H1 (cell line): Measurements from ENCODE around the gene CHST13. TPM values are rescaled to one million over a fixed set of nuclear protein-coding genes. Genes with fewer than 3 reads are reported as not detected.

ENCODE experiments used
- CTCF ChIA-PET: fragments of 300-600 bp; sonication (Branson Sonifier 250); formaldehyde crosslinking; loops from one replicate; lab custom pipeline; 2021; ENCODE audit not compliant: partially characterized antibody; lab: Charles Lee
- POLR2A ChIA-PET: fragments of 300-600 bp; sonication (Branson Sonifier 250); formaldehyde crosslinking; loops from one replicate; lab custom pipeline; 2021; ENCODE audit warnings: inconsistent platforms; ENCODE audit not compliant: partially characterized antibody; lab: Charles Lee
- DNase-seq, 2 experiments: peaks; one replicate each; pipeline versions ENCODE4 v3.0.0 to v3.0.0-alpha.2; 2010 to 2022; ENCODE audit warnings: low spot score in 2 of 2, low read depth in 1 of 2, mixed read lengths in 1 of 2
- FAIRE-seq: peaks from 2 replicates; lab custom pipeline; 2011; peaks lifted over from hg19 to GRCh38; lab: Jason Lieb, UNC
- H2AFZ ChIP-seq: 2 replicates; pipeline ENCODE4 v1.8.1; 2012; ENCODE audit warnings: low read length, inconsistent platforms
- H2AK5ac ChIP-seq: 2 replicates; pipeline ENCODE4 v1.6.1; 2013; ENCODE audit warnings: low read depth, low read length
- H2BK120ac ChIP-seq: replicated peaks from 2 replicates; pipeline ENCODE3; 2013; ENCODE audit warnings: low read depth, low read length, inconsistent platforms
- H2BK12ac ChIP-seq: 2 replicates; pipeline ENCODE4 v1.6.1; 2013; ENCODE audit warnings: low read depth, low read length
- H2BK15ac ChIP-seq: 2 replicates; pipeline ENCODE4 v1.6.1; 2013; ENCODE audit warnings: low read length
- H2BK20ac ChIP-seq: 2 replicates; pipeline ENCODE4 v1.6.1; 2013; ENCODE audit warnings: low read length
- H2BK5ac ChIP-seq: 2 replicates; pipeline ENCODE4 v1.6.1; 2013; ENCODE audit warnings: low read depth, low read length
- H3K14ac ChIP-seq: 2 replicates; pipeline ENCODE4 v1.6.1; 2013; ENCODE audit warnings: inconsistent platforms; ENCODE audit not compliant: insufficient read length
- H3K18ac ChIP-seq: 2 replicates; pipeline ENCODE4 v1.6.1; 2013; ENCODE audit warnings: low read length; ENCODE audit errors: extremely low read depth
- H3K23ac ChIP-seq: 2 replicates; pipeline ENCODE4 v1.6.1; 2013; ENCODE audit warnings: inconsistent platforms; ENCODE audit not compliant: insufficient read length
- H3K23me2 ChIP-seq: 2 replicates; pipeline ENCODE4 v1.6.1; 2013; ENCODE audit warnings: low read depth, low read length
- H3K27ac ChIP-seq: 2 replicates; pipeline ENCODE4 v1.6.1; 2011; ENCODE audit warnings: low read depth, low read length, inconsistent platforms
- H3K27me3 ChIP-seq, 4 experiments: replicated peaks in 1 of 4; 1 replicate in 1 of 4; 2 replicates in 3 of 4; pipeline versions ENCODE4 v1.6.1 to v1.8.1; 2011 to 2013; ENCODE audit warnings: low read length in 3 of 4, mild to moderate bottlenecking in 3 of 4, inconsistent platforms in 2 of 4, mixed read lengths in 2 of 4, moderate library complexity in 1 of 4; ENCODE audit not compliant: control insufficient read depth in 3 of 4, insufficient read depth in 3 of 4; ENCODE audit errors: extremely low read depth in 1 of 4
- H3K36me3 ChIP-seq, 4 experiments: 2 replicates each; pipeline versions ENCODE4 v1.6.1 to v1.8.1; 2011 to 2013; ENCODE audit warnings: mild to moderate bottlenecking in 4 of 4, low read length in 3 of 4, moderate library complexity in 2 of 4, control low read depth in 1 of 4, inconsistent platforms in 1 of 4; ENCODE audit not compliant: insufficient read depth in 4 of 4, control insufficient read depth in 2 of 4
- H3K4ac ChIP-seq: replicated peaks from 2 replicates; pipeline ENCODE3; 2013; ENCODE audit warnings: low read length, low read depth, mixed read lengths, inconsistent platforms; ENCODE audit not compliant: insufficient read length
- H3K4me1 ChIP-seq, 4 experiments: replicated peaks in 1 of 4; 1 replicate in 1 of 4; 2 replicates in 3 of 4; pipeline versions ENCODE4 v1.6.1 to v1.8.1; 2011 to 2013; ENCODE audit warnings: low read length in 3 of 4, inconsistent platforms in 2 of 4, mixed read lengths in 1 of 4; ENCODE audit not compliant: insufficient read depth in 4 of 4, control insufficient read depth in 3 of 4
- H3K4me2 ChIP-seq, 2 experiments: 2 replicates each; pipeline versions ENCODE4 v1.6.1 to v1.8.1; 2011 to 2013; ENCODE audit warnings: low read depth in 2 of 2, low read length in 2 of 2, control low read depth in 1 of 2, inconsistent platforms in 1 of 2, mild to moderate bottlenecking in 1 of 2; ENCODE audit not compliant: insufficient read depth in 1 of 2
- H3K4me3 ChIP-seq, 4 experiments: fragments of 200-600, 300-600 bp in 1 of 4; sonication (generic), shearing (Covaris generic), sonication (Bioruptor Twin) in 1 of 4; 2 replicates each; pipeline versions ENCODE4 v1.5.1 to v1.8.1; 2011 to 2016; ENCODE audit warnings: low read length in 4 of 4, low read depth in 3 of 4, control low read depth in 2 of 4, inconsistent platforms in 2 of 4, mild to moderate bottlenecking in 2 of 4, mixed read lengths in 1 of 4, moderate library complexity in 1 of 4; ENCODE audit not compliant: insufficient read depth in 2 of 4; ENCODE audit errors: extremely low read depth in 1 of 4
- H3K56ac ChIP-seq: replicated peaks from 2 replicates; pipeline ENCODE3; 2013; ENCODE audit warnings: low read depth, mild to moderate bottlenecking, mixed read lengths, low read length, inconsistent platforms; ENCODE audit not compliant: insufficient read length
- H3K79me1 ChIP-seq: 2 replicates; pipeline ENCODE4 v1.6.1; 2013; ENCODE audit warnings: low read depth, low read length, control low read depth
- H3K79me2 ChIP-seq, 2 experiments: 2 replicates each; pipeline versions ENCODE4 v1.6.1 to v1.8.1; 2012 to 2013; ENCODE audit warnings: low read length in 2 of 2, mild to moderate bottlenecking in 2 of 2, inconsistent platforms in 1 of 2; ENCODE audit not compliant: insufficient read depth in 2 of 2, control insufficient read depth in 1 of 2
- H3K9ac ChIP-seq, 4 experiments: replicated peaks in 1 of 4; 1 replicate in 1 of 4; 2 replicates in 3 of 4; pipeline versions ENCODE4 v1.6.1 to v1.8.1; 2011 to 2013; ENCODE audit warnings: low read depth in 3 of 4, low read length in 3 of 4, control low read depth in 2 of 4, mild to moderate bottlenecking in 2 of 4, moderate library complexity in 2 of 4, inconsistent platforms in 1 of 4; ENCODE audit errors: extremely low read depth in 1 of 4
- H3K9me3 ChIP-seq, 2 experiments: 2 replicates each; pipeline versions ENCODE4 v1.6.1 to v1.8.1; 2012 to 2013; ENCODE audit warnings: mild to moderate bottlenecking in 2 of 2, moderate library complexity in 2 of 2, control low read depth in 1 of 2, inconsistent platforms in 1 of 2, low read depth in 1 of 2, low read length in 1 of 2, mixed read lengths in 1 of 2; ENCODE audit not compliant: insufficient read depth in 2 of 2
- H4K20me1 ChIP-seq, 2 experiments: replicated peaks in 1 of 2; 2 replicates each; pipeline versions ENCODE3 to v1.8.1; 2011 to 2013; ENCODE audit warnings: inconsistent platforms in 2 of 2, low read length in 2 of 2, mild to moderate bottlenecking in 1 of 2; ENCODE audit not compliant: insufficient read depth in 2 of 2, control insufficient read depth in 1 of 2
- H4K5ac ChIP-seq: 2 replicates; pipeline ENCODE4 v1.6.1; 2013; ENCODE audit warnings: low read length, low read depth, mixed read lengths, inconsistent platforms; ENCODE audit not compliant: insufficient read length
- H4K8ac ChIP-seq: 2 replicates; pipeline ENCODE4 v1.8.0; 2013; ENCODE audit warnings: mild to moderate bottlenecking, moderate library complexity, low read length, inconsistent platforms; ENCODE audit not compliant: insufficient read depth; ENCODE audit errors: extremely low read depth
- H4K91ac ChIP-seq: replicated peaks from 2 replicates; pipeline ENCODE3; 2013; ENCODE audit warnings: low read length, mixed read lengths, inconsistent platforms; ENCODE audit not compliant: insufficient read length
- CTBP2 ChIP-seq: IDR thresholded peaks from 2 replicates; pipeline ENCODE4 v1.7.0; 2011; ENCODE audit warnings: borderline replicate concordance, mild to moderate bottlenecking, moderate library complexity, mixed read lengths, low read length; ENCODE audit not compliant: insufficient read depth, insufficient read length
- KDM4A ChIP-seq: IDR thresholded peaks from one replicate; pipeline ENCODE4 v1.7.1; 2012; ENCODE audit warnings: low read depth, mild to moderate bottlenecking, moderate library complexity, low read length, inconsistent platforms; ENCODE audit not compliant: severe bottlenecking
- TCF12 ChIP-seq: IDR thresholded peaks from 2 replicates; pipeline ENCODE4 v1.6.1; 2011; ENCODE audit warnings: low read depth, mild to moderate bottlenecking, low read length
- WGBS, 2 experiments: shearing (Covaris generic) in 1 of 2; methylation state at CpG; one replicate each; pipeline versions ENCODE4 v1.1.6 to v1.1.7; 2013 to 2015; ENCODE audit warnings: low lambda C conversion rate in 2 of 2, mixed read lengths in 2 of 2, inconsistent platforms in 1 of 2, low coverage in 1 of 2, missing lambda C conversion rate in 1 of 2; ENCODE audit not compliant: insufficient replicate concordance in 2 of 2, insufficient coverage in 1 of 2, insufficient read length in 1 of 2; ENCODE audit errors: extremely low coverage in 1 of 2, missing lambda C conversion rate in 1 of 2; 5-methylcytosine and 5-hydroxymethylcytosine counted together
- polyA plus RNA-seq, 7 experiments: library from polyadenylated mRNA; depleted of rRNA in 3 of 7; stranded (reverse) in 5 of 7; unstranded in 2 of 7; fragments of >200 nt in 5 of 7; fragments of 200-250 nt in 2 of 7; gene quantifications; 1 replicate in 5 of 7; 2 replicates in 1 of 7; 4 replicates in 1 of 7; pipeline versions ENCODE4 v1.2.1 to v1.2.3, GENCODE V29; 2011 to 2013; ENCODE audit warnings: missing spikeins in 2 of 7, mixed read lengths in 2 of 7
- total RNA-seq: library from RNA; stranded (reverse); fragmentation: NEBNext Ultra II Directional; extraction: Animal tissue kit (Norgen Biotek cat#: 25700); gene quantifications from 2 replicates; pipeline ENCODE4 v1.2.1, GENCODE V29; 2021

Gene CHST13
- total and polyA plus RNA-seq, 2 of the 8 experiments (the other 6 are each of a cell fraction or from before 2014, with no cell fraction given): 5.4 to 11.7 TPM

DNA sequence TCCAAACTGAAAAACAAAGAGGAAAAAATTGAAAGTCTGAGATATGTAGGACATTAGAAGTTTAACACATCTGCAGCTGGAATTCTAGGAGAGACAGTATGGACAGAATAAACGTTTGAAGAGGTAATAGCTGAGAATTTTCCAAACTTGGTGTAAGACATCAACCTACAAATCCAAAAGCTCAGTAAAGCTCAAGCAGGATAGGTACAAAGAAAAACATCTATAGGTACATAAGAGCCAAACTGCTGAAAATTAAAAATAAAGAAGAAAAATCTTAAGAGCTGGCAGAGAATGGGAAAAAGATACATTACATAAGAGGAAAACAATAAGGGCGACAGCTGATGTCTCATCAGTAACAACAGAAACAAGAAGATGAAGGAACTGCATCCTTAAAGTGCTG is 57.6 kb downstream of the CHST13 start:
- H4K5ac ChIP-seq: no peak overlapping the region
- H2AFZ ChIP-seq: no peak overlapping the region
- ChIA-PET CTCF (interaction anchor here (0.9 to 1.8 kb wide), 3 partner anchors 11 to 71 kb away, joined by 3 to 6 read pairs (median 4); no protein-coding TSS in a partner anchor), POLR2A (no interaction called here)
- no peaks in the 10 kb centered on the region for H3K36me3 ChIP-seq
- H3K27ac ChIP-seq: no peak overlapping the region
- no peaks in the 10 kb centered on the region for H3K79me2 ChIP-seq
- H2BK12ac ChIP-seq: no peak overlapping the region
- no peak overlapping the region for H2BK5ac ChIP-seq
- H3K9ac ChIP-seq: no peak overlapping the region
- no peaks in the 10 kb centered on the region for H3K4me1 ChIP-seq
- WGBS, 2 experiments: 86% methylated on average over 2 of the region's 2 CpGs; no CpG with 5 or more reads in 1 of the 2 experiments
- no peak overlapping the region for H2BK120ac ChIP-seq
- no peak overlapping the region for H3K14ac ChIP-seq
- H3K4me3 ChIP-seq: no peak overlapping the region
- no peak overlapping the region for H3K4me2 ChIP-seq
- H4K8ac ChIP-seq: no peak overlapping the region
- H2BK20ac ChIP-seq: no peak overlapping the region
- no peaks in the 10 kb centered on the region for H3K23me2 ChIP-seq
- H3K23ac ChIP-seq: no peak overlapping the region
- no peak overlapping the region for H2AK5ac ChIP-seq
- no peak overlapping the region for H4K91ac ChIP-seq
- H3K56ac ChIP-seq: no peak overlapping the region
- H3K79me1 ChIP-seq: no peaks in the 10 kb centered on the region
- H4K20me1 ChIP-seq: no peaks in the 10 kb centered on the region
- no peak overlapping the region for H2BK15ac ChIP-seq
- no peaks in the 10 kb centered on the region; a peak in 1 of 7 replicates for H3K27me3 ChIP-seq
- DNase-seq (no peak), FAIRE-seq (no peak)
- H3K9me3 ChIP-seq: no peaks in the 10 kb centered on the region
- no peak overlapping the region for H3K18ac ChIP-seq
- H3K4ac ChIP-seq: no peak overlapping the region
- TF ChIP-seq TCF12: no peak
- TF ChIP-seq CTBP2: no peak
- TF ChIP-seq KDM4A: no peak
